ENCODE results near the gene HORMAD1. TPM values are rescaled to one million over a fixed set of nuclear protein-coding genes. Genes with fewer than 3 reads are reported as not detected.

HORMAD1 gene
- total and polyA plus RNA-seq, 2 donors (not counting 1 experiment from before 2014, with no cell fraction given), result 0.94 to 2.1 TPM

DNA sequence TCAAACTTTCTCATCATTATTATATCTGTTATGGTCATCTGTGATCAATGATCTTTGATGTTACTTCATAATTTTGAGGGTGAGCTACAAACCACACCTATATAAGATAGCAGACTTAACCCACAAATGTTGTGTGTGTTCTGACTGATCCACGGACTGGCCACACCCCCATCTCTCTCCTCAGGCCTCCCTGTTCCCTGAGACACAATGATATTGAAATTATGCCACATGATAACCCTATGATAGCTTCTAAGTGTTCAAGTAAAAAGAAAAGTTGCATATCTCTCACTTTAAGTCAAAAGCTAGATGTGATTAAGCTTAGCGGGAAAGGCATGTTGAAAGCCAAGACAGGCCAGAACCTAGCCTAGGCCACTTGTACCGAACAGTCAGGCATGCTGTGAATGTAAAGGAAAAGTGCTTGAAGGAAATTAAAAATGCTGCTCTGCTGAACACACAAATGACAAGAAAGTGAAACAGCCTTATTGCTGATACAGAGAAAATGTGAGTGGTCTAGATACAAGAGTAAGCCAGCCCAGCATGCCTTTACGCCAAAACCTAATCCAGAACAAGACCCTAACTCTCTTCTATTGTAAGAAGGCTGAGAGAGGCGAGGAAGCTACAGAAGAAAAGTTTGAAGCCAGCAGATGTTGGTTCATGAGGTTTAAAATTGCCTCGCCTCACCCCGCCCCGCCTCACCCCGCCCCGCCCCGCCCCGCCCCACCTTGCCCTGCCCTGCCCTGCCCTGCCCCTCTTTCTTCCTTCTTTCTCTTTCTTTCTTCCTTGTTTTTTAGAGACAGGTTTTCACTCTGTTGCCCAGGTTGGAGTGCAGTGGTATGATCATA is 28.4 kb upstream of the HORMAD1 start:
- no peak for DNase-seq
- ChIA-PET POLR2A (interaction anchor here (0.6 to 0.7 kb wide), 2 partner anchors 61 to 329 kb away, joined by 3 read pairs; no protein-coding TSS in a partner anchor), CTCF (interaction anchor here (1.1 kb wide), 2 partner anchors 9 to 188 kb away, joined by 3 read pairs; no protein-coding TSS in a partner anchor)
- ATAC-seq (ENCODE audit: low read depth), result no peak
- no peak overlapping the region for H2AFZ ChIP-seq (ENCODE audit: insufficient read depth, low read depth, low read length, poor library complexity, severe bottlenecking)
- H3K27me3 ChIP-seq (replicated peaks in 1 of 4; ENCODE audit: control extremely low read depth in 1 of 4, control insufficient read depth in 3 of 4, insufficient read depth in 4 of 4, low read length in 3 of 4), result no peaks in the 10 kb centered on the region
- H3K9me3 ChIP-seq (ENCODE audit: control extremely low read depth in 1 of 3, control insufficient read depth in 2 of 3, insufficient read depth in 1 of 3, low read length in 2 of 3), result no peaks in the 10 kb centered on the region
- H3K36me3 ChIP-seq (replicated peaks in 1 of 2; ENCODE audit: control extremely low read depth in 1 of 2, control insufficient read depth in 1 of 2, extremely low read depth in 1 of 2, insufficient read depth in 2 of 2, low read length in 1 of 2), result peaks cover 40 to 94% of the 10 kb centered on the region in 2 experiments
- no peak overlapping the region for H3K9ac ChIP-seq (ENCODE audit: low read length)
- peaks cover 8% of the 10 kb centered on the region for H3K79me2 ChIP-seq (ENCODE audit: control insufficient read depth, insufficient read depth, low read length)
- H3K4me3 Mint-ChIP-seq, result no peak overlapping the region
- H4K20me1 ChIP-seq (ENCODE audit: control insufficient read depth, insufficient read depth, low read length, poor library complexity, severe bottlenecking), result peaks cover 22% of the 10 kb centered on the region
- no peak overlapping the region for H3K4me2 ChIP-seq (replicated peaks; ENCODE audit: low read depth, low read length, poor library complexity, severe bottlenecking)
- H3K27me3 Mint-ChIP-seq, result no peaks in the 10 kb centered on the region
- WGBS (ENCODE audit: insufficient coverage), result 100% methylated on average over 2 of the region's 12 CpGs
- H3K27ac Mint-ChIP-seq, result no peak overlapping the region
- no peaks in the 10 kb centered on the region for H3K9me3 Mint-ChIP-seq (ENCODE audit: insufficient read depth)
- intact Hi-C loops (cut with micrococcal nuclease), result no loop called here
- no peak overlapping the region for H3K4me3 ChIP-seq (ENCODE audit: control extremely low read depth in 1 of 5, extremely low read depth in 1 of 5, insufficient read depth in 1 of 5, low read depth in 2 of 5, low read length in 4 of 5)
- H3K27ac ChIP-seq (ENCODE audit: low read length in 2 of 2), result no peak overlapping the region
- no peak for TF ChIP-seq EZH2 (IDR thresholded peaks at IDR 0.05; ENCODE audit: borderline replicate concordance, insufficient read depth, low read depth, low read length, poor library complexity, severe bottlenecking)
- TF ChIP-seq, protein P1, sequence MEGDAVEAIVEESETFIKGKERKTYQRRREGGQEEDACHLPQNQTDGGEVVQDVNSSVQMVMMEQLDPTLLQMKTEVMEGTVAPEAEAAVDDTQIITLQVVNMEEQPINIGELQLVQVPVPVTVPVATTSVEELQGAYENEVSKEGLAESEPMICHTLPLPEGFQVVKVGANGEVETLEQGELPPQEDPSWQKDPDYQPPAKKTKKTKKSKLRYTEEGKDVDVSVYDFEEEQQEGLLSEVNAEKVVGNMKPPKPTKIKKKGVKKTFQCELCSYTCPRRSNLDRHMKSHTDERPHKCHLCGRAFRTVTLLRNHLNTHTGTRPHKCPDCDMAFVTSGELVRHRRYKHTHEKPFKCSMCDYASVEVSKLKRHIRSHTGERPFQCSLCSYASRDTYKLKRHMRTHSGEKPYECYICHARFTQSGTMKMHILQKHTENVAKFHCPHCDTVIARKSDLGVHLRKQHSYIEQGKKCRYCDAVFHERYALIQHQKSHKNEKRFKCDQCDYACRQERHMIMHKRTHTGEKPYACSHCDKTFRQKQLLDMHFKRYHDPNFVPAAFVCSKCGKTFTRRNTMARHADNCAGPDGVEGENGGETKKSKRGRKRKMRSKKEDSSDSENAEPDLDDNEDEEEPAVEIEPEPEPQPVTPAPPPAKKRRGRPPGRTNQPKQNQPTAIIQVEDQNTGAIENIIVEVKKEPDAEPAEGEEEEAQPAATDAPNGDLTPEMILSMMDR (IDR thresholded peaks at IDR 0.05), result no peak
- no peaks in the 10 kb centered on the region for H3K4me1 ChIP-seq (ENCODE audit: control insufficient read depth in 2 of 2, insufficient read depth in 2 of 2, low read length in 2 of 2)
- H3K4me1 Mint-ChIP-seq, result no peaks in the 10 kb centered on the region

DNA sequence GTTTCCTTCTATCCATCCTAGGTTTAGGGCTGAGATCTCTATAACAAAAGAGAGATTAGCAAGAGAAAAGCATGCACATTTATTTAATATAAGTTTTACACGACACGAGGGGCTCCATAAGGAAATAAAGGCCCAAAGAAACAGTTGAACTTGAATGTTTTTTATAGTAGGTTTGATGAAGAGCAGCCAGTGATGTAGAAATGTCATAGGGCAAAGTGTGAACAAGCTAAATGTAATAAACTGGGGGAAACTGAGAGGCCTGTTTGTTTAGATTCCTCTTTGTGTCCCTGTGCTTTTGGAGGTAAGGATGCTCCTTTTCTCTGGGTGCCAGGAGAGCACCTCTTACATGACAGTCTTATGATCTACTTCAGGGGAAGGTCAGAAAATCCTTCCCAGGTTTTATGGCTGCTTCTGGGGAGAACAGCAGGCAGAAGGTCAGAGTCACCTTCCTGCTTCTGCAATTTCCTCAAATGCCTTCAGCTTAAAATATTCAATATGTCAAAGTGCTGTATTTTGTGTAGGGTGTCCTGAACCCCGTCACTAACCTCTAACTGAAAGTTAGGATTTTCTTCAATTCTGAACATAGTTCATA is 9.5 kb upstream of the HORMAD1 start:
- Mint-ChIP-seq H3K9me3 (ENCODE audit: insufficient read depth) (no peaks in the 10 kb centered on the region), H3K4me3 (no peak overlapping the region), H3K27me3 (no peaks in the 10 kb centered on the region), H3K27ac (no peak overlapping the region), H3K4me1 (no peaks in the 10 kb centered on the region)
- intact Hi-C loops (cut with micrococcal nuclease), result no loop called here
- DNase-seq (no peak), ATAC-seq (ENCODE audit: low read depth) (no peak)
- H3K9me3 ChIP-seq (ENCODE audit: control extremely low read depth in 1 of 3, control insufficient read depth in 2 of 3, insufficient read depth in 1 of 3, low read length in 2 of 3), result no peaks in the 10 kb centered on the region
- ChIA-PET POLR2A (no interaction called here), CTCF (interaction anchor here (1.4 kb wide), 1 partner anchor 169 kb away, joined by 5 read pairs; no protein-coding TSS in a partner anchor)
- H3K27ac ChIP-seq (ENCODE audit: low read length in 2 of 2), result peak overlapping the region in 1 of 2 donors; percentile 34
- TF ChIP-seq, protein P1 (IDR thresholded peaks at IDR 0.05), result no peak
- no peak for TF ChIP-seq EZH2 (IDR thresholded peaks at IDR 0.05; ENCODE audit: borderline replicate concordance, insufficient read depth, low read depth, low read length, poor library complexity, severe bottlenecking)
- H3K36me3 ChIP-seq (replicated peaks in 1 of 2; ENCODE audit: control extremely low read depth in 1 of 2, control insufficient read depth in 1 of 2, extremely low read depth in 1 of 2, insufficient read depth in 2 of 2, low read length in 1 of 2), result peaks cover 3 to 33% of the 10 kb centered on the region in 2 experiments
- no peaks in the 10 kb centered on the region for H3K79me2 ChIP-seq (ENCODE audit: control insufficient read depth, insufficient read depth, low read length)
- H3K9ac ChIP-seq (ENCODE audit: low read length), result no peak overlapping the region
- H3K4me1 ChIP-seq (ENCODE audit: control insufficient read depth in 2 of 2, insufficient read depth in 2 of 2, low read length in 2 of 2), result no peaks in the 10 kb centered on the region
- H3K4me2 ChIP-seq (replicated peaks; ENCODE audit: low read depth, low read length, poor library complexity, severe bottlenecking), result no peak overlapping the region
- H3K4me3 ChIP-seq (ENCODE audit: control extremely low read depth in 1 of 5, extremely low read depth in 1 of 5, insufficient read depth in 1 of 5, low read depth in 2 of 5, low read length in 4 of 5), result no peak overlapping the region
- H2AFZ ChIP-seq (ENCODE audit: insufficient read depth, low read depth, low read length, poor library complexity, severe bottlenecking), result no peak overlapping the region
- 83% methylated on average over 1 of the region's 3 CpGs for whole genome bisulfite sequencing (ENCODE audit: insufficient coverage)
- no peaks in the 10 kb centered on the region for H4K20me1 ChIP-seq (ENCODE audit: control insufficient read depth, insufficient read depth, low read length, poor library complexity, severe bottlenecking)
- H3K27me3 ChIP-seq (replicated peaks in 1 of 4; ENCODE audit: control extremely low read depth in 1 of 4, control insufficient read depth in 3 of 4, insufficient read depth in 4 of 4, low read length in 3 of 4), result no peaks in the 10 kb centered on the region

All from B cell (primary cell).